NCI-H510A treated with DMSO at 0.1 percent for 48 hours (cell line): ENCODE data around the gene KCTD2.
"Not testable (repeated sequence)": the region's sequence is repeated elsewhere in the genome, so short reads cannot be mapped to it uniquely, and the experiment has no call there.

Source experiments
- DNase-seq: peaks from one replicate; lab custom pipeline; 2025; lab: John Stamatoyannopoulos, UW

Gene KCTD2

DNA sequence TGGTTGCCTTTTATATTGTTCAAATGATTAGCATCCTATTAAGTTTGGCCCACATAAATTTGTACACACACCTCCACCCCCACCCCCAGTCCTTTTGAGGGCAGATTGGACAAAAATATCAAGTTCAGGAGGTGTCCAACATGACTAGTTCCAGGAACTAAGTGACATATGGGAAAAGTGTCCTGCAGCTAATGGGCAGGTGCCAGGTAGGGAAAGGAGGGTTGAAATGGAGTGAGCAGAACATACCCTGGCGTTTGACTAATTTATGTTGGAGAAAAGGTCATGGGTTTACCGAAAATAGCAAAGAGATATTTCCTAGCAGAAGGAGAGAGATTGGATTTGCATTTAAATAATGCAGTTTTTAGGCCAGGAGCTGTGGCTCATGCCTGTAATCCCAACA lies 4.9 kb downstream of the KCTD2 start:
- DNase-seq: no peak

GRCh38 chr17:75059369-75060345 lies 12.6 kb downstream of the KCTD2 start:
- DNase-seq: peak; percentile 73

DNA sequence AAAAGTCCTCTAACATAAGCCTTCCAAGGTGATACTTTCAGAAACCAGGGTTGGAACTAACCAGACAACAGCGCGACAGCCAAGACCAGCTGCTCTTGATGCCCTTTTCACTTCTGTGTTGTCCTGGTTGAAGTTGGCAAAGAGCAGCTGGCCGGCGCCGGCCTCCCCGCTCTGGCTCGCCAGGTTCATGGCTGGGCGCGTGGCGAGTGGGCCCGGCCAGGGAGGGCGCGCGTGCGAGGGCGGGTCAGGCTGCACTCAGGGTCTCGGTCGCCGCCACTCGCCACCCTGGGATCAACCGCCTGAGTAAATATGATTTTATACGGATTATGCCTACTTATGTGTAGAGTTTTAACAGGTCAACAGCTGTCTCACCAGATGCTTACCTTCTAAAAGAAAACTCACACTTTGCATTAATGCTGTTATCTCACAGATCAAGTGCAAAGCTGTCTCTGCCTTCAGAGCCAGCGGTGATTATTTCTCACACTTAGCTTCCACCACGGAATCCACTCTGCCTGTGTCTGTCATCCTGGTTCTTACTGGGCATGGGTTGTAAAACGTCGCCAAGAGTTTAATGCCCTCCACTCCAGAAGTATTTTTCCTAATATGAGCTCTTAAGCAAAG lies 13.5 kb downstream of the KCTD2 start:
- DNase-seq: no peak

DNA sequence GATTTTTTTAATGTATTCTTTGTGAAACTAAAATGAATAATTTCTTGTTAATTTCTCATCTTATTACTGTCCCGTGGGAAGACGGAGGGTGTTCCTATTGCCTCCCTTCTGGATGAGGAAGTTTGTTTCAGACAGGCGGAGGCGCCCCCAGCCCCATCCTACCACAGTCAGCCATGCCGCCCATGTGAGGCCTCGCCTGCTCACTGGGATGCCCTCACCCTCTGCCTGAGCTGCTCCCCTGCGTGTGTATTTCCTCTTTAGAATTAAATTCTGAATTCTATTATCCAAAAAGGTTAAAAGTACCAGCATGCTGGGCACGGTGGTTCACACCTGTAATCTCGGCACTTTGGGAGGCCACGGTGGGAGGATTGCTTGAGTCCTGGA lies 14.0 kb downstream of the KCTD2 start:
- DNase-seq: no peak

DNA sequence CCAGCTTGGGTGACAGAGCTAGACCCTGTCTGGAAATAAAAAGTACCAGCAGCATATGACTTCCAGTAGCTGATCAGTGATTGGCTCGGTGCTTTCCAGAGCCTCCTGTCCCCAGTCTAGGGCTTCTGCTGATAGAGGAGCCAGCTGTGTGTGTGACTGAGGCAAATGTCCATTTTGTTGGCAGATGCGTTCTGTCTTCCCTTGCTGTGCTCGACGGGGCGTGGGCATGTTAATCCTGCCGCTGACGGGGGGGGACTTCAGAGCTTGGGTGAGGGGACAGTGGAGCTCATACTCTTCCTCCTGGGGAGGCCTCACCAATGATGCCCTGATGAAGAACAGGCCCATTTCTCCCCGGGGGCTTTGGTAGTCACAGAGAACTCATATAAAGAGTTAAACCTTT lies 14.6 kb downstream of the KCTD2 start:
- DNase-seq: no peak

DNA sequence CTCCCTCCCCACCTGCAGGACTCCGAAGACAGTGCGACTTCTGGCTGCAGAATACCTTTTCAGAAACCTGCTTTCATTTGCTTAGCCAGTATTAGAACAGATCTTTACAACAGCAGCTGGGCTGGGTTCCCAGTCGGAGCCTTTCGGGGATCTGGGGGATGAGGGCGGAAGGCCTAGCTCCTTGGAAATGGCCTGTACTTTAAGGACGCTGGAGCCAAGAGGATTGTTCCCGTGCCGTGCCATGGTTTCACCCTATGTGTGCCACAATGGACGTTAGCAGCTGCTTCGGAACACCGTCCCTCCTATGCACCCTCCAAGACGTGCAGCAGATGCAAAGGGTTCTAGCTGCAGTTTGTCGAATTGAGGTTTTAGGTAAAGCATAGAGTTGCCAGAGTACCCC lies 16.2 kb downstream of the KCTD2 start:
- no peak for DNase-seq

GRCh38 chr17:75063626-75064025 lies 16.6 kb downstream of the KCTD2 start:
- DNase-seq: no peak

- no peak for DNase-seq
Observed at GRCh38 chr17:75064040-75064439, 17.0 kb downstream of the KCTD2 start.

DNA sequence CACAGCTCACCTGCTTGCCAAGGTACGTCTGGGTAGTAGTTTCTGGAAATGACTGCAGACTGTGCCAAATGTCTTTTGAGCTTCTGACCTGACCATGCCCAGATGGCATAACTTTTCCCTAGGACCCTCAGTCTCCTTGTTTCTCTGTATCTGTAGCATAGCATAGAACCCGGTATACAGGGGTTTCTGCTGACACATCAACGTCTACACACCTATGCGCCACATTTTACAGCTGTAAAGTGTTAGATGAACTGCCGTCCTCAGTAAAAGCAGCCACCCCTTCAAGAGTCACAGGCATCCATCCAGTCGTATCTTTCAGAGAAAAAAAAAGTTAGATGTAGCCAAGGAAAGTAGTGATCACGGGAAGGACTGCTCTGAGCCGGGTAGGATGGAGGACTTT lies 17.4 kb downstream of the KCTD2 start:
- DNase-seq: no peak

DNA sequence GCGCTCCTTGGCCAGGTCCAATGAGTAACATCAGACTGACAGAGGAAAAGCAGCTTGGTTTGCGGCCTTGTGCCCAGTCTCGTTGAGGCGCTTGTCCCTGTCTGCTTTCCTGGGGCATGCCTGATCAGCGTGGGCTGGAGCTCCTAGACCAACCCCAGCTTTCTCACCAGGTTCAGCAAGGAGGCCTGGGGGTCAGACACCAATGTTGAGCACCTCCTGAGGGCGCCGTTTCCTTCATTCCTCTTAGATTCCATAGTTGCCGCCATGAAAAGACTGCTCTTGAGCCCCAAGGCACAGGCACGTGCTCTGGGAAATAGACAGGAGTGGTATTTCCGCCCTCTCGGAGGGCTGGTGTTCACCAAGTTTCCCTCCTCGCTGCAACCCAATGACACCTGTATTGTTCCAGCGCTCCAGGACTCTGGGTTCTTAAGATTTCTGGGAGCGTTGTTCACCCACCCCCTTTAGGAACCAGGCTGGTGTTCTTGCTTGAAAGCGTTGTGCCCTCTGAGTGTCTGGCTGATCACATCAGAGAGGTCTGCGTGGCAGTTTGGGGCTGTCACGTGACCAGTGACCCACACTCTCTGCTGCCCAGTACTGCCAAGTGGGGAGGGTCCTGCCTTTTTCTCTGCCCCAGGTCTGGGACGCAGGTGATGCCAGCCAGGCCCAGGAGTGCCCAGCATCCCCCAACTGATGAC lies 18.0 kb downstream of the KCTD2 start:
- DNase-seq: no peak

- DNase-seq: no peak
Observed at GRCh38 chr17:75065562-75066151, 18.6 kb downstream of the KCTD2 start.

- no peak for DNase-seq
Observed at GRCh38 chr17:75067856-75068255, 20.8 kb downstream of the KCTD2 start.

DNA sequence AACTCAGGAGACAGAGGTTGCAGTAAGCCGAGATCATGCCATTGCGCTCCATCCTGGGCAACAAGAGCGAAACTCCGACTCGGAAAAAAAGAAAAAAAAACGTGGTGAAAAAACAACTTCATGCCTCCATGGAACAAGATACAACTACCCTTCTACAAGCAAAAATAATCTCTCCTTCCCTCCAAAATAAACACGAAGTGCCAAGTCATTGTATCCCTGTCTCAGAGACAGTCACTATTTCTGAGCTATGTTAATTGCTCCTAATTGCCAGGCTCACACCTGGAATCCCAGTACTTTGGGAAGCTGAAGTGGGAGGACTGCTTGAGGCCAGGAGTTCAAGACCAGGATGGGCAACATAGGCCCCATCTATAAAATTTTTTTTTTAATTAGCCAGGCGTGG lies 21.7 kb downstream of the KCTD2 start:
- no peak for DNase-seq

- DNase-seq: no peak
Observed at GRCh38 chr17:75069783-75070182, 22.8 kb downstream of the KCTD2 start.

DNA sequence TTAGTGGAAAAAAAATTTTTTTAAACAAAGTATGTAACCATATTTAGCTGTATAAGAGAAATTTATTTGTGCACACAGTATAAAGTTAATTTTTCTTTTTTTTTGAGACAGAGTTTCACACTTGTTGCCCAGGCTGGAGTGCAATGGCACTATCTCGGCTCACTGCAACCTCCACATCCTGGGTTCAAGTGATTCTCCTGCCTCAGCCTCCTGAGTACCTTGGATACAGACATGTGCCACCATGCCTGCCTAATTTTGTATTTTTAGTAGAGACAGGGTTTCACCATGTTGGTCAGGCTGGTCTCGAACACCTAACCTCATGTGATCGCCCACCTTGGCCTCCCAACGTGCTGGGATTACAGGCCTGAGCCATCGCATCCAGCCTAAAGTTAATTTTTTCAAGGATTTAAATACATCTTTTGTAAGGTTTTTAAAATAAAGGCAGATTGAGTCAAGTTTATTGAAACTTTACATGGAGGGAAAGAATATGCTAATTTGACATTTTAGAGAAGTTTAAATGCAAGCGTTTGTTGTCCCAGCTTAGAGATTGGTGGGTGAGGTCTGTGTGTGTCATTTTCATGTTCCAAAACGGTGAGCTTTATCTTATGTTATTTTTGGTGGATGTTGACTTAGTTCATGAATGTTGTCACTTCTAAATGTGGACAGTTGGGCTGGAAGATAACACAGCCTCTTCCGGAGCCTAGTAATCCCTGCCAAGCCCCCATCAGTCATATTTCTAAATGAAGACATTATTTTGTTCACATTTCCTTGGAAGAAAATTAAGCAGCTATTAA lies 24.6 kb downstream of the KCTD2 start:
- not testable (repeated sequence) for DNase-seq

DNA sequence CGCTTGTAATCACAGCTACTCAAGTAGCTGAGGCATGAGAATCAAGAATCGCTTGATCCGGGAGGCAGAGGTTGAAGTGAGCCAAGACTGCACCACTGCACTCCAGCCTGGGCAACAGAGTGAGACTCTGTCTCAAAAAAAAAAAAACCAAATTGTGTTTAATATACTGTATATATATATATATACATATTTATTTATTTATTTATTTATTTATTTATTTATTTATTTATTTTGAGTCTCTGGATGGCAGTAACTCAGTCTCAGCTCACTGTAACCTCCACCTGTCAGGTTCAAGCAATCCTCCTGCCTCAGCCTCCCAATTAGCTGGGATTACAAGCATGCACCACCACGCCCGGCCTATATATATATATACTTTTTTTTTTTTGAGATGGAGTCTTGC lies 25.9 kb downstream of the KCTD2 start:
- not testable (repeated sequence) for DNase-seq

DNA sequence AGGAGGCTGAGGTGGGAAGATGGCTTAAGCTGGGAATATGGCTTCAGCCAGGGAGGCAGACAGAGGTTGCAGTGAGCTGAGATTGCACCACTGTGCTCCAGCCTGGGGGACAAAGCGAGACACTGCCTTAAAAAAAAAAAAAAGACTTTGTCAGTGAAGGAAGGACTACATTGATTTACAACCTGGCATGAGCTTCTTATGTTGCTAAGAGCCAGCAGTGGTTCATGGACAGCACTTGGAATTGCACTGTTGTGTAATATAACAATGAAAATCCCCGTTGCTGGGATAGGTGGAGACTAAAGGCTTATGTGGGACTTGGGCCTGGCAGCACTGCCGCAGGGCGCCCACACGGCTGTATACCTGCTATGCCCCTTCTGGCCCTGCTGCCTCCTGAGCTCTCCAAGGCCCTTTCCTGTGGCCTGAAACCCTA lies 26.6 kb downstream of the KCTD2 start:
- DNase-seq: no peak

GRCh38 chr17:75074532-75074931 lies 27.5 kb downstream of the KCTD2 start:
- no peak for DNase-seq

DNA sequence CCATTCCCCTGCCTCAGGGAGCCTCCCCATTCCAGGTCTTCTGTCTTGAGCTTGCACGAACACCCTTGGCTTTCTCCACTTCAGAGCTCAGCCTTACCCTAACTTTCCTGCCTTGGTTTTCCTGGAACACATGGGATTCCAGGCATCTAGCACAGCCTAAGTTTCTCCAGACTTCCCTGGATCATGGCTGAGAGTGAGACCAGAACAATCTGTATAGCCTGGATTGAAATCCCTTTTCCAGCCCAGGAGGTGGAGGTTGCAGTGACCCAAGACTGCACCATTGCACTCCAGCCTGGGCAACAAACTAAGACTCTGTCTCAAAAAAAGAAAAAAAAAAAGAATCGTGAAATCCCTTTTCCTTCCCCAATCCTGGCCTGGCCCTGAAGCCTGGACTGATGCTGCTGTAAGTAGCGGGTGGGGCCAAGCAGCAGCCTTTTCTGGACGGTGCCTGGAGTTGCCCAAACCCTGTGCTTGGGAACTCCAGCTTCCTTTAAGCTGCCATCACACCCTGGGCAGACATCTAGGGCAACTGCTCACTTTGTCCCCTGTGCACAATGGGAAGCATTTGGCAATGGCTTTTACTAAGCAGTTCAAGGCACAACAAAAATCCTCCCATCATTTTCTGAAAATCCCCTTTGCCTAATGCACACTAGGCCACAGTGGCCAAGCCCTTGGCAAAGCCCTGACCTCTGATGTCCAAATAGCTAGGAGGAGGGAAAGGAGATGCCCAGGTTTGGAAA lies 28.7 kb downstream of the KCTD2 start:
- DNase-seq: no peak

GRCh38 chr17:75077072-75077495 lies 30.1 kb downstream of the KCTD2 start:
- DNase-seq: no peak
